GM10248 (cell line): ENCODE results near the gene LRRC37A3.

Experiments
- CTCF ChIA-PET: fragments of 300-600 bp; sonication (Branson Sonifier 250); formaldehyde crosslinking; extraction: SDS; loops from one replicate; lab custom pipeline; 2021; ENCODE audit warnings: antibody characterized with exemption; lab: Yijun Ruan, JAX
- POLR2A ChIA-PET: fragments of 350-650 bp; sonication (Branson Sonifier 250); formaldehyde crosslinking; extraction: SDS; loops from one replicate; lab custom pipeline; 2020; ENCODE audit warnings: antibody characterized with exemption; lab: Yijun Ruan, JAX
- DNase-seq: peaks from one replicate; pipeline ENCODE4 v3.0.0; 2012; ENCODE audit errors: extremely low spot score
- CTCF ChIP-seq: IDR thresholded peaks from 2 replicates; pipeline ENCODE4 v1.5.1; 2012; ENCODE audit warnings: mild to moderate bottlenecking, low read depth; ENCODE audit errors: extremely low read depth, missing control alignments, control extremely low read depth

Gene LRRC37A3

GRCh38 chr17:64950871-64951270 is 31.6 kb upstream of the LRRC37A3 start:
- no peak for TF ChIP-seq CTCF
- ChIA-PET POLR2A (no interaction called here), CTCF (interaction anchor here (1.0 to 1.4 kb wide), 3 partner anchors 10 to 186 kb away, joined by 3 read pairs; partner anchors contain the start of gene RGS9)
- no peak for DNase-seq

- no peak for TF ChIP-seq CTCF
- no peak for DNase-seq
- POLR2A ChIA-PET, result no interaction called here
- CTCF ChIA-PET, result no interaction called here
Observed at GRCh38 chr17:64947152-64947551, 27.9 kb upstream of the LRRC37A3 start.

GRCh38 chr17:64941761-64942160 is 22.5 kb upstream of the LRRC37A3 start:
- ChIA-PET POLR2A (no interaction called here), CTCF (interaction anchor here (1.3 to 7.5 kb wide), 8 partner anchors 11 to 394 kb away, joined by 3 to 51 read pairs (median 9); partner anchors contain the start of genes LRRC37A3 and RGS9)
- DNase-seq, result no peak
- TF ChIP-seq CTCF, result no peak

- ChIA-PET CTCF (interaction anchor here (1.3 to 7.5 kb wide), 9 partner anchors 10 to 393 kb away, joined by 3 to 51 read pairs (median 6); partner anchors contain the start of genes LRRC37A3 and RGS9), POLR2A (no interaction called here)
- DNase-seq, result no peak
- no peak for TF ChIP-seq CTCF
Observed at GRCh38 chr17:64941045-64941444, 21.8 kb upstream of the LRRC37A3 start.

GRCh38 chr17:64940055-64940454 is 20.8 kb upstream of the LRRC37A3 start:
- POLR2A ChIA-PET, result no interaction called here
- CTCF ChIA-PET, result interaction anchor here (1.2 to 7.5 kb wide), 8 partner anchors 11 to 197 kb away, joined by 3 to 51 read pairs (median 8); partner anchors contain the start of genes LRRC37A3 and RGS9
- no peak for TF ChIP-seq CTCF
- no peak for DNase-seq

- ChIA-PET POLR2A (no interaction called here), CTCF (interaction anchor here (0.7 to 7.5 kb wide), 13 partner anchors 12 to 198 kb away, joined by 3 to 51 read pairs (median 6); partner anchors contain the start of genes LRRC37A3 and RGS9)
- peak; percentile 73 for TF ChIP-seq CTCF
- peak; percentile 75 for DNase-seq
Observed at GRCh38 chr17:64938925-64939474, 19.7 kb upstream of the LRRC37A3 start.
